ENCODE measurements around the gene CCDC188.
A peak's percentile ranks its signal among the peaks of the same experiment; 100 is the strongest.

Gene CCDC188

DNA sequence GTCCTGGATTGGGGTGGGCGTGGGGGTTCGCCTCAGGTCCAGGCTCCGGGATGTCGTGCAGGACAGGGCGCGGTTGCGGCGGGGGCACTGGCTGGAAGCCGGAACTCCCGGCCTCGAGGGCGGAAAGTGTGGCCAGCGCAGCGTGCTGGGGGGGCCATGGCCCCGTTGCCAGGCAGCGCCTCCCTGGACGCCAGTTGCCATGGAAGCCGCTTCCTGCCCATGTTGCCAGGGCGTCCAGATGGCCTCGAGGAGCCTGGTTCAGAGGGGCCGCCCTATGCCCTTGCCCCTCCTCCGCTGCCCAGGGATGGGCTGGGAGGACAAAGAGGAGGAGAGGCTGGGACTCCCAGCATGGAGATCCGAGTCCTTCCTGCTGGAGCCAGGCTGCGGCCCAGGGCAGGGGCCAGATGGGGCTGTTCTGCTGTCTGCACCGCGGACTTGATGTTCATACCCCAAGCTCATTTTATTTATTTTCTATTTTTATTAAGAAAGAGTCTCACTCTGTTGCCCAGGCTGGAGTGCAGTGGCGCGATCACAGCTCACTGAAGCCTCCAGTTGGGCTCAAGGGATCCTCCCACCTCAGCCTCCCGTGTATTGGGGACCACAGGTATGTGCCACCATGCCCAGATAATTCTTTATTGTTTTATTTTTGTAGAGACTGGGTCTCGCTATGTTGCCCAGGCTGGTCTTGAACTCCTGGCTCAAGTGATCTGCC is 4.6 kb upstream of the CCDC188 start:
- Histone ChIP-seq H3K9me3 (ENCODE audit: control extremely low read depth in 1 of 5, control insufficient read depth in 4 of 5, insufficient read depth in 2 of 5, low read depth in 1 of 5, low read length in 4 of 5) (no peaks in the 10 kb centered on the region), H3K27ac (ENCODE audit: insufficient read depth in 1 of 2, low read depth in 1 of 2, low read length in 2 of 2, poor library complexity in 1 of 2, severe bottlenecking in 2 of 2) (no peak overlapping the region), H3K36me3 (ENCODE audit: control insufficient read depth in 4 of 4, insufficient read depth in 4 of 4, low read length in 3 of 4) (no peaks in the 10 kb centered on the region), H3K27me3 (replicated peaks in 2 of 5; ENCODE audit: control insufficient read depth in 4 of 5, insufficient read depth in 5 of 5, low read length in 4 of 5) (no peaks in the 10 kb centered on the region), H3K4me1 (ENCODE audit: control extremely low read depth in 1 of 4, control insufficient read depth in 4 of 4, insufficient read depth in 4 of 4, low read length in 3 of 4) (peaks cover 0 to 62% (median 48%) of the 10 kb centered on the region in 4 experiments), H3K4me3 (ENCODE audit: control insufficient read depth in 1 of 7, extremely low read depth in 1 of 7, insufficient read depth in 4 of 7, low read depth in 2 of 7, low read length in 6 of 7) (peak overlapping the region in 1 of 7 experiments; percentile 42)
- POLR2A ChIA-PET: no interaction called here
- WGBS (ENCODE audit: insufficient coverage): 37% methylated on average over 14 of the region's 30 CpGs
- DNase-seq: peak; percentile 48 to 87 (median 83)
- CTCF ChIA-PET: interaction anchor here (2.0 kb wide), 2 partner anchors 115 to 140 kb away, joined by 7 to 11 read pairs; no protein-coding TSS in a partner anchor

GRCh38 chr22:20154602-20155187 is 3.8 kb upstream of the CCDC188 start:
- ChIA-PET POLR2A (interaction anchor here (0.6 kb wide), 1 partner anchor 11 kb away, joined by 3 read pairs; no protein-coding TSS in a partner anchor), CTCF (interaction anchor here (1.4 to 3.6 kb wide), 2 partner anchors 127 to 130 kb away, joined by 3 to 14 read pairs; no protein-coding TSS in a partner anchor)
- Histone ChIP-seq H3K4me3 (ENCODE audit: control insufficient read depth in 1 of 7, extremely low read depth in 1 of 7, insufficient read depth in 4 of 7, low read depth in 2 of 7, low read length in 6 of 7) (peak overlapping the region in 1 of 7 experiments; percentile 42), H3K36me3 (ENCODE audit: control insufficient read depth in 4 of 4, insufficient read depth in 4 of 4, low read length in 3 of 4) (no peaks in the 10 kb centered on the region), H3K27ac (ENCODE audit: insufficient read depth in 1 of 2, low read depth in 1 of 2, low read length in 2 of 2, poor library complexity in 1 of 2, severe bottlenecking in 2 of 2) (no peak overlapping the region), H3K9me3 (ENCODE audit: control extremely low read depth in 1 of 5, control insufficient read depth in 4 of 5, insufficient read depth in 2 of 5, low read depth in 1 of 5, low read length in 4 of 5) (no peaks in the 10 kb centered on the region), H3K27me3 (replicated peaks in 2 of 5; ENCODE audit: control insufficient read depth in 4 of 5, insufficient read depth in 5 of 5, low read length in 4 of 5) (no peaks in the 10 kb centered on the region), H3K4me1 (ENCODE audit: control extremely low read depth in 1 of 4, control insufficient read depth in 4 of 4, insufficient read depth in 4 of 4, low read length in 3 of 4) (peaks cover 0 to 60% (median 44%) of the 10 kb centered on the region in 4 experiments)
- 70% methylated on average over 7 of the region's 14 CpGs for WGBS (ENCODE audit: insufficient coverage)
- peak in 1 of 3 donors; percentile 32 for DNase-seq

DNA sequence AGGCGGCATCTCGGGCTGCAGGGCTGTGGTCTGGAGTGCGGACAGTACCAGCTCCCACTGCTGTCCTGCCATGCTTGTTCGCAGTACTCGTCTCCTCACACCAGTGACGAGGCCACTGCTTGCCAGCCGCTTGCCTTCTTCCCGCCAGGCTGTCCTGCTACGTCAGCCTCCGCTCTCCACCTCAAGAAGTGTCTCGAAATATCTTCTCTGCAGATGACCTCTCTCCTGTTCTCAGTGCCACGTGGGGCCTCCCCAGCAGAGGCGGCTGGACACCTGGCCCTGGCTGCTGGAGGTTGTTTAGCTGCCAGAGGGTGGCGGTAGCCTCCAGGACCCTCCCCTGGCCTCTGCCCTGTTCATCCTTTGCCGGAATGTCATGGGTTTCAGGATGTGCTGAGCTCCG is 3.1 kb upstream of the CCDC188 start:
- CTCF ChIA-PET: interaction anchor here (0.9 to 3.6 kb wide), 5 partner anchors 84 to 140 kb away, joined by 3 to 14 read pairs (median 4); no protein-coding TSS in a partner anchor
- no peak for DNase-seq
- POLR2A ChIA-PET: no interaction called here

DNA sequence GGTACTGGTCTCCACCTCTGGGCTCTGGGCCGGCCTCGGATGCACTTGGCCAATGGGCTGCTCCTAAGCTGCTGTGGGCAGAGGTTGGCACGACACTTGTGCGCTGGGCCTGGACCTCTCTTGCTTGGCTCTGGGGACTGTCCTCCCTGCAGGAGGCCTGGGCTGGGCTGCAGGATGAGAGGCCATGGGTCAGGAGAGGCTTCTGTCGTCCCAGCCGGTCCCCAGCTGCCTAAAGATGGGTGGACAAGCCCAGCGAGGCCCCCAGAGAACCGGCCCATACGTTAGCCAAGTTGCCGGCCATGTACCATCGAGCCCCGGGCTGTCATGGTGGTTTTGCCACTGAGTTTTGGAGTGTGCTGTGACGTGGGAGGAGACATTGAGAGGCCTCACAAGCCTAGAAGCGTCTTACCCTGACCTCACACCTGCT is 1.6 kb upstream of the CCDC188 start:
- POLR2A ChIA-PET: no interaction called here
- DNase-seq: no peak
- Histone ChIP-seq H3K4me1 (ENCODE audit: control extremely low read depth in 1 of 4, control insufficient read depth in 4 of 4, insufficient read depth in 4 of 4, low read length in 3 of 4) (peaks cover 0 to 42% (median 25%) of the 10 kb centered on the region in 4 experiments), H3K27me3 (replicated peaks in 2 of 5; ENCODE audit: control insufficient read depth in 4 of 5, insufficient read depth in 5 of 5, low read length in 4 of 5) (no peaks in the 10 kb centered on the region), H3K4me3 (ENCODE audit: control insufficient read depth in 1 of 7, extremely low read depth in 1 of 7, insufficient read depth in 4 of 7, low read depth in 2 of 7, low read length in 6 of 7) (no peak overlapping the region), H3K36me3 (ENCODE audit: control insufficient read depth in 4 of 4, insufficient read depth in 4 of 4, low read length in 3 of 4) (no peaks in the 10 kb centered on the region), H3K27ac (ENCODE audit: insufficient read depth in 1 of 2, low read depth in 1 of 2, low read length in 2 of 2, poor library complexity in 1 of 2, severe bottlenecking in 2 of 2) (no peak overlapping the region), H3K9me3 (ENCODE audit: control extremely low read depth in 1 of 5, control insufficient read depth in 4 of 5, insufficient read depth in 2 of 5, low read depth in 1 of 5, low read length in 4 of 5) (no peaks in the 10 kb centered on the region)
- 98% methylated on average over 14 of the region's 14 CpGs for WGBS (ENCODE audit: insufficient coverage)
- CTCF ChIA-PET: interaction anchor here (1.2 to 3.6 kb wide), 2 partner anchors 90 to 132 kb away, joined by 3 to 14 read pairs; no protein-coding TSS in a partner anchor

More for the DNA sequence above, 3.1 kb upstream of the CCDC188 start:
- WGBS (ENCODE audit: insufficient coverage): 91% methylated on average over 16 of the region's 16 CpGs
- Histone ChIP-seq H3K4me1 (ENCODE audit: control extremely low read depth in 1 of 4, control insufficient read depth in 4 of 4, insufficient read depth in 4 of 4, low read length in 3 of 4) (peaks cover 0 to 56% (median 37%) of the 10 kb centered on the region in 4 experiments), H3K4me3 (ENCODE audit: control insufficient read depth in 1 of 7, extremely low read depth in 1 of 7, insufficient read depth in 4 of 7, low read depth in 2 of 7, low read length in 6 of 7) (no peak overlapping the region), H3K27ac (ENCODE audit: insufficient read depth in 1 of 2, low read depth in 1 of 2, low read length in 2 of 2, poor library complexity in 1 of 2, severe bottlenecking in 2 of 2) (no peak overlapping the region), H3K27me3 (replicated peaks in 2 of 5; ENCODE audit: control insufficient read depth in 4 of 5, insufficient read depth in 5 of 5, low read length in 4 of 5) (no peaks in the 10 kb centered on the region), H3K36me3 (ENCODE audit: control insufficient read depth in 4 of 4, insufficient read depth in 4 of 4, low read length in 3 of 4) (no peaks in the 10 kb centered on the region), H3K9me3 (ENCODE audit: control extremely low read depth in 1 of 5, control insufficient read depth in 4 of 5, insufficient read depth in 2 of 5, low read depth in 1 of 5, low read length in 4 of 5) (no peaks in the 10 kb centered on the region)

GRCh38 chr22:20151276-20151588 is 377 bp upstream of the CCDC188 start:
- Histone ChIP-seq H3K9me3 (ENCODE audit: control extremely low read depth in 1 of 5, control insufficient read depth in 4 of 5, insufficient read depth in 2 of 5, low read depth in 1 of 5, low read length in 4 of 5) (no peaks in the 10 kb centered on the region), H3K27ac (ENCODE audit: insufficient read depth in 1 of 2, low read depth in 1 of 2, low read length in 2 of 2, poor library complexity in 1 of 2, severe bottlenecking in 2 of 2) (no peak overlapping the region), H3K36me3 (ENCODE audit: control insufficient read depth in 4 of 4, insufficient read depth in 4 of 4, low read length in 3 of 4) (no peaks in the 10 kb centered on the region), H3K27me3 (replicated peaks in 2 of 5; ENCODE audit: control insufficient read depth in 4 of 5, insufficient read depth in 5 of 5, low read length in 4 of 5) (no peaks in the 10 kb centered on the region), H3K4me1 (ENCODE audit: control extremely low read depth in 1 of 4, control insufficient read depth in 4 of 4, insufficient read depth in 4 of 4, low read length in 3 of 4) (peaks cover 0 to 39% (median 25%) of the 10 kb centered on the region in 4 experiments), H3K4me3 (ENCODE audit: control insufficient read depth in 1 of 7, extremely low read depth in 1 of 7, insufficient read depth in 4 of 7, low read depth in 2 of 7, low read length in 6 of 7) (no peak overlapping the region)
- ChIA-PET CTCF (interaction anchor here (3.6 kb wide), 1 partner anchor 133 kb away, joined by 14 read pairs; no protein-coding TSS in a partner anchor), POLR2A (no interaction called here)
- 100% methylated on average over 1 of the region's 4 CpGs for WGBS (ENCODE audit: insufficient coverage)
- no peak for DNase-seq

GRCh38 chr22:20149257-20150250 is 1.3 kb downstream of the CCDC188 start:
- Histone ChIP-seq H3K27me3 (replicated peaks in 2 of 5; ENCODE audit: control insufficient read depth in 4 of 5, insufficient read depth in 5 of 5, low read length in 4 of 5) (no peaks in the 10 kb centered on the region), H3K4me1 (ENCODE audit: control extremely low read depth in 1 of 4, control insufficient read depth in 4 of 4, insufficient read depth in 4 of 4, low read length in 3 of 4) (peaks cover 0 to 23% (median 16%) of the 10 kb centered on the region in 4 experiments), H3K9me3 (ENCODE audit: control extremely low read depth in 1 of 5, control insufficient read depth in 4 of 5, insufficient read depth in 2 of 5, low read depth in 1 of 5, low read length in 4 of 5) (no peaks in the 10 kb centered on the region), H3K36me3 (ENCODE audit: control insufficient read depth in 4 of 4, insufficient read depth in 4 of 4, low read length in 3 of 4) (peaks cover 0 to 10% (median 2%) of the 10 kb centered on the region in 4 experiments), H3K27ac (ENCODE audit: insufficient read depth in 1 of 2, low read depth in 1 of 2, low read length in 2 of 2, poor library complexity in 1 of 2, severe bottlenecking in 2 of 2) (no peak overlapping the region), H3K4me3 (ENCODE audit: control insufficient read depth in 1 of 7, extremely low read depth in 1 of 7, insufficient read depth in 4 of 7, low read depth in 2 of 7, low read length in 6 of 7) (no peak overlapping the region)
- no peak for DNase-seq
- ChIA-PET CTCF (no interaction called here), POLR2A (no interaction called here)
- 76% methylated on average over 28 of the region's 32 CpGs for WGBS (ENCODE audit: insufficient coverage)

All from common myeloid progenitor, CD34-positive (primary cell).